DMS153 (cell line): ENCODE data around the gene BMP6.

Source experiments
- DNase-seq: peaks from one replicate; lab custom pipeline; 2025; lab: John Stamatoyannopoulos, UW

The BMP6 gene

GRCh38 chr6:7747901-7748504, 22.1 kb downstream of the BMP6 start:
- no peak for DNase-seq

DNA sequence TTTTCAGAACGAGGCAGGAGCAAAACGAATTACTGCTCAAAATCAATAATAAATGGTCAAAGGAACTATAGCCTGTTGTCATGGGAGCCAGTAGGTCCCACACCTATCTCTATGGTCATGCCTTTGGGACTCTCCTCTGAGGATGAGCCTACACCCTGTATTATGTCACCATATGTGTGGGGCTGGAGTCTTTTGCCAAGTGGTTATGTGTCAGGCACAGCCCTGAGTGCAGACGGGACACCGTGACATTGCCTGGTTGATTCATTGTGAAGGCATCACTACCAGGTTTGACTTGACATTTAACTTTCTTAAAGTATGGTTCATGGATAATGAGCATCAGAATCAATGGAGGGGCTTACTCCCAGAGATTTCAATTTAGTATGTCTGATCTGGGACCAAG, 23.6 kb downstream of the BMP6 start:
- no peak for DNase-seq

DNA sequence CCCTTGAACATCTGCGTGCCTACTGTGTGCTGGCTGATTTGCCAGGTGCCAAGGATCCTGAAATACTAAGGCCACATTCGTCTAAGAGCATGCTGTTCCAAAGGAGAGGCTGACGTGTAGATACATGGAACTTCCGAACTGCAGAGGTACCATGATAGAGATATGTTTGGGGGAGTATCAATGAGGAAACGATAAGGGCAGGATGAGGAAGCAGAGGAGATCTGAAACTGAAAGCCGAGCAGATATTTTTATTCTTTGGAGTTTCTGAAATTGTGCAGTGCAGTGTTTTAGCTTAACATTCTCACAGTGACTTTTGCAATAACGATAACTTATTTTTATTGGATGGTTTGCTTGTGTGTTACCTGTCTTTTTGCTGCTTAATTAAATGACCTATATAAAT, 24.3 kb downstream of the BMP6 start:
- DNase-seq, result no peak

DNA sequence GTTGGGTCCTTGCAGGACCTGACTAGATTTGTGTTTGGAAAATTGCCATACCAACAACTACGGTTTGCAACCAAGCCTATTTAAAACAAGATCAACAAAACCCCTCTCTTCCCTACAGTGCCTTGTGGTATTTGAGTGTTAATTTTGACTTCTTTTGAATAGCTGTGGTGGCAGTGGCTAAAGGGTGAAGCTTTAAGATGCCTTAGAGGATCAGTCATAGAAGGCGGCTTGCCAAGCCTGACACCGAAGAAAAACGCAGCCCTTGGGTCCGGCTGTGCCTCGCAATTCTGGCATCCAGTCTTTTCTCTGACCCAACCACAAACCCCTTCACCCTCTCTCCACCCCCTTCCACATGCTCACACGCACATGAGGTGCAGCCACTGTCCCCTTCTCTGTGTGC, 32.6 kb downstream of the BMP6 start:
- no peak for DNase-seq

DNA sequence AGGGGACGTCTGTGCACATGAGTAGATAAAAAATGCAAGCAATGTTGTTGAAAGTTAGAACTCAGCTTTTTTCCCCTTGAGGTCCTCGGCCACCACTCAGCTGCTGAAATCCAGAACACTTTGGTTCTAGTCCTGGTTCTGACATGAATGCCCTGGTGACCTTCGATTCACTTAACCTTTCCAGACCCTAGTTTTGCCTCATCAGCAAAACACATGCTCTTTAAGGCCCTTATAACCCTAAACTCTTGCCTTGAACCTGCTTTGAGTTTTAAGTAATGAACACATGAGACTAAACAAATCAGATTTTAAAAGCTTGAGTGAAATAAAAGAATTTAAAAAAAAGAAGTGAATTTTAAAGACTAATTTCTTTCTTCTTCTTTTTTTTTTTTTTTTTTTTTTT, 33.4 kb downstream of the BMP6 start:
- no peak for DNase-seq

GRCh38 chr6:7761051-7761450, 35.2 kb downstream of the BMP6 start:
- DNase-seq, result no peak

- DNase-seq, result no peak
Measured at GRCh38 chr6:7762760-7763159, 36.9 kb downstream of the BMP6 start.

DNA sequence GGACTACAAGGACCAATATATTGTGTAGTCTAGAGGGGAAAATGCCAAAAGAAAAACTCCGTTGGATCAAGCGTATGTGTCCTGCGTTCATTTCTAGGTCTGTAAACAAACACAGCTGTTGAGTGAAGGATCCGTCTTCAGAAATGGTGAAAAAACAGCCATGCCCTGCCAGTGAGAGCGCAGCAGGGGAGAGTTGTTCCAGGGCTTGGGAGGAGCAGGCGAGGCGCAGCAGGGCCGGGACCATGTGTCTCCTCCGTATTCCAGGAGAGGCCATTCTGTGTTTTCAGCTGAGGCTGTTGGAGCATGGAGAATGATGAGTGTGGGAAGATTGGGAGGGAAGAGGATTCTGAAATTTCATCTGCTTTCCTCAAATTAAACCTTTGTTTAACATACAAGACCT, 38.0 kb downstream of the BMP6 start:
- DNase-seq, result peak; percentile 2

DNA sequence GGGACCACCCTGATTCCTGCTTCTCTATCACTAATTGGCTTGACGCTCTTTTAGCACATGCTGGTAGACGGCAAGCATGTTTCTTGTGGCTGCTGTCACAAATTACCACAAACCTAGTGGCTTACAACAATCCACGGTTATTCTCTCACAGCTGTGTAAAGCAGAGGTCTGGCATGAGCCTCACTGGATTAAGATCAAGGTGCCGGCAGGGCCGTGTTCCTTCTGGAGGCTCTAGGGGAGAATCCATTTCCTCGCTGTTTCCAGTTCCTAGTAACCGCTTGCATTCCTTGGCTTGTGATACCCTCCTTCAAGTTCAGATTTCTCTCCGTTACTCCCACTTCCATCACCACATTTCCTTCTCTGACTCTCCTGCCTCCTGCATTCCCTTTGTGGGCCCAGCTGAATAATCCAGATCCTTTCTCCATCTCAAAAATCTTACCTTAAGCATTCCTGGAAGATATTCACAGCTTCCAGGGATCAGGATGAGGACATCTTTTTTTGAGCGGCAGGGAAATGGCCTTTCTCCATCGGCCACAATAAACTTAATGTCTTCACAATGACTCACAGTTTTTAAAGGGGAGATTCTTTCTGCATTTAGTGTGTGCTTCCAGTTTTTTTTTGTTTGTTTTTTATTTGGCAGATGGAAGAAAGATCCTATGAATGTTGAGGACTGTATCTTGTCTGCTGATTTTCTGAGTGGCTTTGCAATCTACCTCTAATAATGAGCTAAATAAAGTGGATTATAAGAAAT, 39.9 kb downstream of the BMP6 start:
- DNase-seq, result no peak

GRCh38 chr6:7769702-7770101, 43.8 kb downstream of the BMP6 start:
- DNase-seq, result no peak

DNA sequence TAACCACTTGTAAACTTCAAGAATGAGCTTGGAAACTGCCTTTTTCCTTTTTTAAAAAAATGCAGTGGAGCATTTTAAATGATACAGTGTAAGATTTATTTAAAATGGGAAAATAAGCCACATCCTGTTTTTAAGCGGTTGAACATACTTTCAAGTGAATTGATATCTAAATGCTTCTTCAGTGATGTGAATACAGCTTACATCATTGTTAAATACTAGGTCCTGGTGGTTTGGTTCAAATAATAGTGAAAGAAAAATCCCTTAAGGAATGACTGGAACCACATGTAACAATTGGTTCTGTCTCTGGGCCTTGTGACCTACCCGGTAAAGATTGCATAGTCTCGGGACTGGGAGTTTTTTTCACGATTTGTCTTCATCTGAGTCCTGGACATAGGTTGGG, 44.2 kb downstream of the BMP6 start:
- DNase-seq, result no peak

DNA sequence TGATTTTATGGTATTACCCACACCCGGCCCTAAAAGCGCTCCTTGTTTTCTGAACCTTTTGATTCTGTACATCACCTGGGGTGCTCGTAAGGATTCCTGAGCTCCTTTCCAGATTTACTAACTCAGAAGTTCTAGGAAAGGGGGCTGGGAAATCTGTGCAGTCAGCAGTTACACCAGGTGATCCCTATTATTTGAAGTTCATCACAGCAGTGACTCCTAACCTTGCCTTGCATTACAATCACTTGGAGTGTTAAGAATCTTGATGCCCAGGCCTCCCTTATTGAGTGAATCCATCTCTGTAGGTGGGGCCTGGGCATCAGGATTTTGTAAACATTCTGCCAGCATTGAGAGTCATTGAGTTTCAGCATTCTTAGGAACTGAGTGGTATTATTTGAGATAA, 44.7 kb downstream of the BMP6 start:
- DNase-seq, result no peak

GRCh38 chr6:7773322-7773721, 47.4 kb downstream of the BMP6 start:
- DNase-seq, result no peak

GRCh38 chr6:7773914-7774313, 48.0 kb downstream of the BMP6 start:
- DNase-seq, result no peak

GRCh38 chr6:7776509-7776908, 50.6 kb downstream of the BMP6 start:
- no peak for DNase-seq

DNA sequence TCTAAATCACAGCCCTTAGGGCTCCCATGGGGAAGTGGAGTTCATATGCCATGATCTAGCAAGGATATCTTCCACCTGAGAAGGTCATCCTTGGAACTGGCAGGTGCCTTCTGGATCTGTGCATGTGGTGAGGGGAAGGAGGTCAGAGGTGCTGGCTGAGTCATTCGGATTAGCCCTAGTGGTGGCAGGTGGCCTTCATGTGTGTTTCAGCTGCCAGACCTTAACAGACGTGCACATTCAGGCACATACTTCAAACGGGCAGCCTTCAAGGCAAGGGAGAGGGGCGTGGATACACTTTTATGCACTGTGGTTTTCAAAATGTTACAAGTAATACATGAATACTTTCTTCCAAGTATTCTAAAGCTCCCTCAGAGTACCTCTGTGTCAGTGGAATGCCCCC, 51.2 kb downstream of the BMP6 start:
- DNase-seq, result no peak

DNA sequence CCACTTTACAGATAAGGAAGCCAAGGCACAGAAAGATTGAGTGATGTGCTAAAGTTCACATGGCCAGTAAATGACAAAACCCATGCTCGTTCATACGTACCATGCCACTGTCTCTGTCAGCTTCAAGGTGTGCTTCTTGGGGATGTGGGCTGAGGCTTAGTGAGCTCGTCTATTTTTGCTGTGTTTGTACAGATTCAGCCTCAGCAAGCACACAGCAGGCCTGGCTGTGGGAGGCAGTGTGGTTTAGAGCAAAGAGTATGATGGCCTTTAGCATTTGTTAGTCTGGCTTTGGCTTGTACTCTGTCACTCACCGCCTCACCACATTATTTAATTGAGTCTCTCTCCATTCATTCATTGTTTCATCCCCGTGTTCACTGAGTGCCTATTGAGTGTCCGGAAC, 55.3 kb downstream of the BMP6 start:
- no peak for DNase-seq

GRCh38 chr6:7784248-7784647, 58.3 kb downstream of the BMP6 start:
- no peak for DNase-seq

GRCh38 chr6:7784706-7785105, 58.8 kb downstream of the BMP6 start:
- DNase-seq, result no peak

DNA sequence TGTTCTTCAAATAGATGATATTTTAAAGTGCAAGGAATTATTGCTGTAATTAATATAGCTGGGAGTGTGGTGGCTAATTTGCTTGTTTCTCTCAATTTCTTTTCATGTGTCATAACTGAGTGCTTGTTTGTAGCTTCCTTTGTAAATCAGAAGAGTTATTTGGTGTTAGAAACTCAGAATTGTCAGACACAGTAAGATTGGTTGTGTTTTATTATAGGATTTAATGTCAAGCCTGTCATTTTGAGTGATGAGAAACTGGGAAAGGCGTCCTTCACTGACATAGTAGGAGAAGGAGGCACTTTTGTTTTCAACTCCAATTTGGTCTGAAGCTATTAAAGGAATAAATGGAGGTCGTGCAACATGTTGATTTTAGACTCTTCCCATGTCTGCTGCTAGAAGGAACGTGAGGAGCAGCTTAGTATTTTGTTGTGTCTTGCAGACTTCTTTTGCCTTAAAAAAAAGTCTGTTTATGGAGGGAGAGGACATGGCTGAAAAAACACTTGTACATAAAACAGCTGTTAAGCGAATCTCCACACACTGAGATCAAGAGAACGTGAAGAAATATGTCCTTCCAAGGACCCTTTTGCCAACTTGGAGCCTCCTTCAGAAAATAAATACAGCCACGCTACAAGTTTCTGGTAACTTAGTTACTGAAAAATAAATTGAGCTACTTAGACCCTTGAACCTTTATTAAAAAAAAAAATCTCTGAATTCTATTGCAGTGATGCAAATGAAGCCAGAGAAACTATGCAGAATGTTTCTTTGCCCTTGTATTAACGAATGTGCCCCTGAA, 59.5 kb downstream of the BMP6 start:
- DNase-seq, result no peak

DNA sequence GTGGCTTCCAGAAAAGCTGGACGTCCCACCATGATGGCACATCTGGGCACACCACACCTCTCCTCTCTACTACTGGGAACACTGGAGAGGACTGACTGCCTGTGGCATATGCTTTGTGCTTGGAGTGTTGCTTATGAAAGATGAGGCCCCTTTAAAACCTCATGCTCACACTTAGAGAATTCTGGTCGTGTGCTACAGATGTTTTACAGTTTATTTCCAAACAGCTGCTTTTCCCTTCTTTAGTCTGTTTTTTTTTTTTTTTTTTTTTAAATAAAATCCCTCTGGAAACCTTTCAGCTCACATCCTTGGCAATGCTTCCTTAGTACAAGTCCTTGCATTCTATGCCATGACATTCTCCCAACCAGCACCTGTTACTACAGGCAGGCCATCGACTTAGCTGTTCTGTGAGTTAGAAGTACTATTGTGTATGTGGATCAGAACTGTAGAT, 60.3 kb downstream of the BMP6 start:
- no peak for DNase-seq

- no peak for DNase-seq
Measured at GRCh38 chr6:7787137-7787608, 61.3 kb downstream of the BMP6 start.

- no peak for DNase-seq
Measured at GRCh38 chr6:7787731-7788130, 61.8 kb downstream of the BMP6 start.
